ENCODE data around the gene CALB2. TPM values are rescaled to one million over a fixed set of nuclear protein-coding genes. Genes with fewer than 3 reads are reported as not detected.

The CALB2 gene
- total and polyA plus RNA-seq, 2 donors (not counting 3 experiments of a cell fraction or from before 2014, with no cell fraction given), result not detected

GRCh38 chr16:71428385-71428784, 69.9 kb downstream of the CALB2 start:
- dilution Hi-C loops (cut with MboI; ENCODE audit: extremely low pct_ligation_motif_present, low sequenced_read_pairs), result no loop called here
- ChIA-PET POLR2A (no interaction called here), CTCF (interaction anchor here (5.1 kb wide), 1 partner anchor 16 kb away, joined by 37 read pairs; no protein-coding TSS in a partner anchor)

More at GRCh38 chr16:71428385-71428784, 69.9 kb downstream of the CALB2 start:
- Histone ChIP-seq H3K4me2 (ENCODE audit: insufficient read depth, low read length) (no peak overlapping the region), H3K4me1 (ENCODE audit: control insufficient read depth, extremely low read depth, insufficient read depth, low read length) (no peaks in the 10 kb centered on the region), H3K9me3 (replicated peaks; ENCODE audit: control insufficient read depth, insufficient read depth, low read length) (no peaks in the 10 kb centered on the region), H3K9me1 (replicated peaks; ENCODE audit: control insufficient read depth, extremely low read depth, insufficient read depth, low read length) (no peaks in the 10 kb centered on the region), H3K36me3 (ENCODE audit: control insufficient read depth in 2 of 2, extremely low read depth in 1 of 2, insufficient read depth in 2 of 2, low read length in 2 of 2) (no peaks in the 10 kb centered on the region), H3K27me3 (ENCODE audit: control insufficient read depth in 2 of 2, insufficient read depth in 2 of 2, low read length in 2 of 2) (peaks cover 3 to 7% of the 10 kb centered on the region in 2 experiments), H3K9ac (replicated peaks; ENCODE audit: extremely low read depth, insufficient read depth, low read length) (no peak overlapping the region), H3K27ac (ENCODE audit: insufficient read depth, low read depth, low read length) (no peak overlapping the region), H2AFZ (ENCODE audit: low read depth, low read length) (no peak overlapping the region), H3K79me2 (ENCODE audit: control insufficient read depth, insufficient read depth, low read length) (no peaks in the 10 kb centered on the region), H3K4me3 (replicated peaks in 1 of 3; ENCODE audit: insufficient read depth in 1 of 3, low read depth in 1 of 3, low read length in 3 of 3) (no peak overlapping the region), H4K20me1 (replicated peaks; ENCODE audit: control insufficient read depth, extremely low read depth, insufficient read depth, low read length) (no peaks in the 10 kb centered on the region)
- TF ChIP-seq GATA2 (IDR thresholded peaks at IDR 0.05; ENCODE audit: insufficient read depth, insufficient read length, low read depth, low read length) (no peak), CTCF (IDR thresholded peaks at IDR 0.05; ENCODE audit: extremely low read depth in 1 of 2, insufficient read depth in 1 of 2, low read depth in 1 of 2, low read length in 2 of 2) (no peak), POLR2AphosphoS5 (IDR thresholded peaks at IDR 0.05; ENCODE audit: insufficient read depth, low read depth, low read length) (no peak), MAX (IDR thresholded peaks at IDR 0.05; ENCODE audit: insufficient read depth, insufficient read length) (no peak), MYC (IDR thresholded peaks at IDR 0.05; ENCODE audit: low read depth, low read length) (no peak), JUN (IDR thresholded peaks at IDR 0.05; ENCODE audit: borderline replicate concordance, insufficient read depth, insufficient read length, low read depth) (no peak), POLR2A (IDR thresholded peaks at IDR 0.05; ENCODE audit: low read depth, low read length) (no peak), EZH2 (IDR thresholded peaks at IDR 0.05; ENCODE audit: borderline replicate concordance, low read depth, low read length, severe bottlenecking) (no peak), FOS (IDR thresholded peaks at IDR 0.05; ENCODE audit: borderline replicate concordance, insufficient read depth, low read length) (no peak)
- intact Hi-C loops (cut with micrococcal nuclease), result no loop called here
- BruUV-seq (replicated peaks), result no TSS peak
- DNase-seq (ENCODE audit: low read depth, low spot score), result no peak
- no peak for FAIRE-seq
